ENCODE data around the gene ITGAL. TPM values are rescaled to one million over a fixed set of nuclear protein-coding genes. Genes with fewer than 3 reads are reported as not detected.

The ITGAL gene
- total and polyA plus RNA-seq, 2 donors (not counting 1 experiment from before 2014, with no cell fraction given): 110 to 184 TPM

GRCh38 chr16:30445149-30445407 lies 27.5 kb upstream of the ITGAL start:
- Histone ChIP-seq H3K4me1 (ENCODE audit: control insufficient read depth in 2 of 2, insufficient read depth in 2 of 2, low read length in 2 of 2) (peaks cover 31 to 35% of the 10 kb centered on the region in 2 donors), H3K9me3 (ENCODE audit: control extremely low read depth in 1 of 3, control insufficient read depth in 2 of 3, insufficient read depth in 1 of 3, low read length in 2 of 3) (peaks cover 0 to 6% (median 0%) of the 10 kb centered on the region in 3 donors), H2AFZ (ENCODE audit: insufficient read depth, low read depth, low read length, poor library complexity, severe bottlenecking) (peak overlapping the region; percentile 81), H3K4me2 (replicated peaks; ENCODE audit: low read depth, low read length, poor library complexity, severe bottlenecking) (peak overlapping the region; percentile 72), H3K4me3 (ENCODE audit: control extremely low read depth in 1 of 5, extremely low read depth in 1 of 5, insufficient read depth in 1 of 5, low read depth in 2 of 5, low read length in 4 of 5) (peak overlapping the region; percentile 74 to 99 (median 78)), H3K27ac (ENCODE audit: low read length in 2 of 2) (peak overlapping the region; percentile 78 to 85), H3K9ac (ENCODE audit: low read length) (peak overlapping the region; percentile 74), H3K36me3 (replicated peaks in 1 of 2; ENCODE audit: control extremely low read depth in 1 of 2, control insufficient read depth in 1 of 2, extremely low read depth in 1 of 2, insufficient read depth in 2 of 2, low read length in 1 of 2) (peaks cover 0 to 18% of the 10 kb centered on the region in 2 experiments), H3K79me2 (ENCODE audit: control insufficient read depth, insufficient read depth, low read length) (peaks cover 25% of the 10 kb centered on the region), H4K20me1 (ENCODE audit: control insufficient read depth, insufficient read depth, low read length, poor library complexity, severe bottlenecking) (peaks cover 22% of the 10 kb centered on the region), H3K27me3 (replicated peaks in 1 of 4; ENCODE audit: control extremely low read depth in 1 of 4, control insufficient read depth in 3 of 4, insufficient read depth in 4 of 4, low read length in 3 of 4) (no peaks in the 10 kb centered on the region)
- Mint-ChIP-seq H3K4me3 (peak overlapping the region; percentile 96), H3K4me1 (peaks cover 43% of the 10 kb centered on the region), H3K27ac (peak overlapping the region; percentile 50), H3K27me3 (no peaks in the 10 kb centered on the region), H3K9me3 (ENCODE audit: insufficient read depth) (no peaks in the 10 kb centered on the region)
- no peak for TF ChIP-seq EZH2 (IDR thresholded peaks at IDR 0.05; ENCODE audit: borderline replicate concordance, insufficient read depth, low read depth, low read length, poor library complexity, severe bottlenecking)
- TF ChIP-seq, protein P1, sequence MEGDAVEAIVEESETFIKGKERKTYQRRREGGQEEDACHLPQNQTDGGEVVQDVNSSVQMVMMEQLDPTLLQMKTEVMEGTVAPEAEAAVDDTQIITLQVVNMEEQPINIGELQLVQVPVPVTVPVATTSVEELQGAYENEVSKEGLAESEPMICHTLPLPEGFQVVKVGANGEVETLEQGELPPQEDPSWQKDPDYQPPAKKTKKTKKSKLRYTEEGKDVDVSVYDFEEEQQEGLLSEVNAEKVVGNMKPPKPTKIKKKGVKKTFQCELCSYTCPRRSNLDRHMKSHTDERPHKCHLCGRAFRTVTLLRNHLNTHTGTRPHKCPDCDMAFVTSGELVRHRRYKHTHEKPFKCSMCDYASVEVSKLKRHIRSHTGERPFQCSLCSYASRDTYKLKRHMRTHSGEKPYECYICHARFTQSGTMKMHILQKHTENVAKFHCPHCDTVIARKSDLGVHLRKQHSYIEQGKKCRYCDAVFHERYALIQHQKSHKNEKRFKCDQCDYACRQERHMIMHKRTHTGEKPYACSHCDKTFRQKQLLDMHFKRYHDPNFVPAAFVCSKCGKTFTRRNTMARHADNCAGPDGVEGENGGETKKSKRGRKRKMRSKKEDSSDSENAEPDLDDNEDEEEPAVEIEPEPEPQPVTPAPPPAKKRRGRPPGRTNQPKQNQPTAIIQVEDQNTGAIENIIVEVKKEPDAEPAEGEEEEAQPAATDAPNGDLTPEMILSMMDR (IDR thresholded peaks at IDR 0.05): no peak
- ATAC-seq (ENCODE audit: low read depth) (no peak), DNase-seq (no peak)
- intact Hi-C loops (cut with micrococcal nuclease): loop anchor here (1.0 to 2.0 kb wide), 5 partner anchors 14 to 82 kb away; partner anchors contain the start of genes DCTPP1 and ITGAL
- 36% methylated on average over 11 of the region's 11 CpGs for WGBS (ENCODE audit: insufficient coverage)
- ChIA-PET CTCF (interaction anchor here (0.6 to 7.4 kb wide), 5 partner anchors 13 to 90 kb away, joined by 3 to 77 read pairs (median 17); partner anchors contain the start of genes DCTPP1, ITGAL and ZNF747), POLR2A (interaction anchor here (0.8 to 2.1 kb wide), 5 partner anchors 15 to 127 kb away, joined by 3 to 6 read pairs (median 5); partner anchors contain the start of genes DCTPP1, ITGAL and ZNF688)

Measured in B cell (primary cell).